ENCODE results near the gene STOM.

The STOM gene, protein sequence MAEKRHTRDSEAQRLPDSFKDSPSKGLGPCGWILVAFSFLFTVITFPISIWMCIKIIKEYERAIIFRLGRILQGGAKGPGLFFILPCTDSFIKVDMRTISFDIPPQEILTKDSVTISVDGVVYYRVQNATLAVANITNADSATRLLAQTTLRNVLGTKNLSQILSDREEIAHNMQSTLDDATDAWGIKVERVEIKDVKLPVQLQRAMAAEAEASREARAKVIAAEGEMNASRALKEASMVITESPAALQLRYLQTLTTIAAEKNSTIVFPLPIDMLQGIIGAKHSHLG

GRCh38 chr9:121369595-121370265 is at the start of gene STOM:
Gene STOM (minus strand): TSS chr9:121370250. CDS start chr9:121370187, 63 bp downstream.
- TF ChIP-seq CTCF (IDR thresholded peaks at IDR 0.05; ENCODE audit: low read depth, low read length) = no peak
- DNase-seq (ENCODE audit: low read depth, low spot score) = peak; percentile 77
- in situ Hi-C loops (cut with HindIII; ENCODE audit: low sequenced_read_pairs) = no loop called here
- H3K4me3 ChIP-seq (ENCODE audit: low read depth, low read length) = peak within 1 kb of the TSS; percentile 70

DNA sequence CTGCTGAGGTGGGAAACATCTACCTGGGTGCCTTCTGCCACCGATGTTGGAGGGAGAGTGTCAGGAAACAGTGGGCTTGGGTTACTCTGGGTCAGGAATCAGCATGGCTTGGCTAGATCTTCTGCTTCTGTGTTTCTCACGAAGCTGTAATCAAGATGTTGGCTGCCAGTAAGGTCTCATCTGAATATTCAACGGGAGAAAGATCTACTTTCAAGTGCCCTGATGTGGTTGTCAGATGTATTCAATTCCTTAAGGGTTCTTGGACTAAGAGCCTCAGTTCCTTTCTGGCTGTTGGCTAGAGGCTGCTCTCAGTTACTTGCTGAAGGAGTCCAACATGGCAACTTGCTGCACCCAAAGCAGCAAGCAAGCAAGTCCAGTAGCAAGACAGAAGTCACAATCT is 41.9 kb upstream of the STOM start:
- no peak for DNase-seq (ENCODE audit: low read depth, low spot score)
- no peak for TF ChIP-seq CTCF (IDR thresholded peaks at IDR 0.05; ENCODE audit: low read depth, low read length)
- H3K4me3 ChIP-seq (ENCODE audit: low read depth, low read length) = no peak overlapping the region
- in situ Hi-C loops (cut with HindIII; ENCODE audit: low sequenced_read_pairs) = no loop called here

DNA sequence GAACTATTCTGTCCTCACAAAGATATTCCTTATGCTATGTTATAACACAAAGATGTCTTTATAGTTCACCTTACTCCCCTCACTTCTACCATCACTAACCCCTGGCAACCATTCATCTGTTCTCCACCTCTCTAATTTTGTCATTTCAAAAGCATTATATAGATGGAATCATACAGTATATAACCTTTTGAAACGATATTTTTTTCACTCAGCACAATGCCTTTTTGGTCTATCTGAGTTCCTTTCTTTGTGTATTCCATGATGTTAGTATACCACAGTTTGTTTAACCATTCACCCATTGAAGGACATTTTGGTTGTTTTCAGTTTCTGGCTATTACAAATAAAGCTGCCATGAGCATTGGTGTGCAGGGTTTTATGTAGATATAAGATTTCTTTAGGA is 35.8 kb upstream of the STOM start:
- DNase-seq (ENCODE audit: low read depth, low spot score) = no peak
- TF ChIP-seq CTCF (IDR thresholded peaks at IDR 0.05; ENCODE audit: low read depth, low read length) = no peak
- no peak overlapping the region for H3K4me3 ChIP-seq (ENCODE audit: low read depth, low read length)
- in situ Hi-C loops (cut with HindIII; ENCODE audit: low sequenced_read_pairs) = no loop called here

DNA sequence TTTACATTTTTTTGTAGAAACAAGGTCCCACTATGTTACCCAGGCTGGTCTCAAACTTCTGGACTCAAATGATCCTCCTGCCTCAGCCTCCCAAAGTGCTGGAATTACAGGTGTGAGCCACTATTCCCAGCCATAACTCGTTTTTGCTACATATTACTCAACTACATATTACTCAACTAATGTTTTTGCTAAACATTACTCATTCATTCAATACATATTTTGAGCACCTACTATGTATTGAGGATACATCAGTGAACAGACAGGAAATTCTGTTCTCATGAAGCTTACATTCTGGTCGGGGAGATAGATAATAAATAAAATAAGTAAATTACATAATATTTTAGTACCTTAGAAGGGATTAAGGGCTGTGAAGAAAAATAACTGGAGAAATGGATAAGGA is 34.9 kb upstream of the STOM start:
- TF ChIP-seq CTCF (IDR thresholded peaks at IDR 0.05; ENCODE audit: low read depth, low read length) = no peak
- DNase-seq (ENCODE audit: low read depth, low spot score) = no peak
- H3K4me3 ChIP-seq (ENCODE audit: low read depth, low read length) = no peak overlapping the region
- in situ Hi-C loops (cut with HindIII; ENCODE audit: low sequenced_read_pairs) = no loop called here

DNA sequence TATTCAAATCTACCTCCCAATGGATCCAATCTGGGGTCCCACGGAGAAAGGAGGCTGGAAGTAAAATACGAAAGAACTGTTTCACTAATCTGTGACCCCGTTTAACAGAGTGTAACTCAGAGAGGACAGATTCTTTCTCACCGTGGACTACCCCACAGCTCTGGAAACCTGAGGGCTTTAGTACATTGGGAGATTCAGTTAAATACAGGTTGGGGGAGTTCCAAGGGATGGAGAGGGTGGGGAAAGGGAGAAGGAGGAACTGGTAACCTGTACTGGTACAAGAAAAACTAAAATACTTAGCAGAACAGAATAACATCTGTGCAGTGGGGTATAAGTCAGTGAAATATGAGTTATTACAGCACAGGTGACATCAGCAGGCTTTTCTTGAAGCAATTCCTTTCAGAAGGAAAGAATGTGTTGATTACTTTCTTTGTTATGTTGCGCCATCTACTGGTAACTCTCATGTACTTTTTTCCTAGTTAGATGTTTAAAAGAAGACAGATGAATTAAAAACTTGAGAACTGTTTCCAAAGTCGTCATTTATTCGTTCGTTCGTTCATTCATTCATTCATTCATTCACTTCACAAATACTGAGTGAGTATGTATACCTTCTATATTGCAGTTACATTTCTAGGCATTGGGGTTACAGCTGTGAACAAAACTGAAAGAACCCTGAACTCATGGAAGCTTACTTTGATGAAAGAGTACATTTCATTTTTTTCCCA is 30.0 kb upstream of the STOM start:
- H3K4me3 ChIP-seq (ENCODE audit: low read depth, low read length) = no peak overlapping the region
- in situ Hi-C loops (cut with HindIII; ENCODE audit: low sequenced_read_pairs) = no loop called here
- peak; percentile 81 for DNase-seq (ENCODE audit: low read depth, low spot score)
- peak; percentile 43 for TF ChIP-seq CTCF (IDR thresholded peaks at IDR 0.05; ENCODE audit: low read depth, low read length)

- in situ Hi-C loops (cut with HindIII; ENCODE audit: low sequenced_read_pairs) = no loop called here
- no peak for TF ChIP-seq CTCF (IDR thresholded peaks at IDR 0.05; ENCODE audit: low read depth, low read length)
- H3K4me3 ChIP-seq (ENCODE audit: low read depth, low read length) = no peak overlapping the region
- DNase-seq (ENCODE audit: low read depth, low spot score) = no peak
Observed at GRCh38 chr9:121399126-121399882, 29.3 kb upstream of the STOM start.

All from astrocyte of the spinal cord (primary cell).